ENCODE measurements around the gene NELL2.
"Not testable (repeated sequence)": the region's sequence is repeated elsewhere in the genome, so short reads cannot be mapped to it uniquely, and the experiment has no call there.

The NELL2 gene

DNA sequence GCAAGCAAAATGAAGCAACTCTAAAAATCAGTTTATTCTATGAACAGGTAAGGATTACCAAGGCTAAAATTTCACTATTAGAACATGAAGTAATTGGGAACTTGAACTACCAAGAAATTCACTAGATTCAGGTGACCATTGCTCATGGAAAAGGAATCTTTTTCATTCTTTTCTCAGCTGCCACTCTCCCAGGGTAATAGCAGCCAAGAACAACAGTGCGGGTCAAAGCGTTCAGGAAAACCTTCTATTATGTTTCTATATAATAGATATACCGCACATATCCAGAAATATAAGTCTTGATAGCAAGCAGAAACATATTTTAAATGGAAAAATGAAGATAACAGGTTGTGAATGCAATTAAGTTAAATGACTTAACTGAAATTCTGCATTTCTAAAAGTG lies 125.6 kb downstream of the NELL2 start:
- TF ChIP-seq, protein P1, sequence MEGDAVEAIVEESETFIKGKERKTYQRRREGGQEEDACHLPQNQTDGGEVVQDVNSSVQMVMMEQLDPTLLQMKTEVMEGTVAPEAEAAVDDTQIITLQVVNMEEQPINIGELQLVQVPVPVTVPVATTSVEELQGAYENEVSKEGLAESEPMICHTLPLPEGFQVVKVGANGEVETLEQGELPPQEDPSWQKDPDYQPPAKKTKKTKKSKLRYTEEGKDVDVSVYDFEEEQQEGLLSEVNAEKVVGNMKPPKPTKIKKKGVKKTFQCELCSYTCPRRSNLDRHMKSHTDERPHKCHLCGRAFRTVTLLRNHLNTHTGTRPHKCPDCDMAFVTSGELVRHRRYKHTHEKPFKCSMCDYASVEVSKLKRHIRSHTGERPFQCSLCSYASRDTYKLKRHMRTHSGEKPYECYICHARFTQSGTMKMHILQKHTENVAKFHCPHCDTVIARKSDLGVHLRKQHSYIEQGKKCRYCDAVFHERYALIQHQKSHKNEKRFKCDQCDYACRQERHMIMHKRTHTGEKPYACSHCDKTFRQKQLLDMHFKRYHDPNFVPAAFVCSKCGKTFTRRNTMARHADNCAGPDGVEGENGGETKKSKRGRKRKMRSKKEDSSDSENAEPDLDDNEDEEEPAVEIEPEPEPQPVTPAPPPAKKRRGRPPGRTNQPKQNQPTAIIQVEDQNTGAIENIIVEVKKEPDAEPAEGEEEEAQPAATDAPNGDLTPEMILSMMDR (conservative IDR thresholded peaks at IDR 0.05): no peak
- TF ChIP-seq ZFX (IDR thresholded peaks at IDR 0.05): no peak
- H3K27ac ChIP-seq: no peak overlapping the region

DNA sequence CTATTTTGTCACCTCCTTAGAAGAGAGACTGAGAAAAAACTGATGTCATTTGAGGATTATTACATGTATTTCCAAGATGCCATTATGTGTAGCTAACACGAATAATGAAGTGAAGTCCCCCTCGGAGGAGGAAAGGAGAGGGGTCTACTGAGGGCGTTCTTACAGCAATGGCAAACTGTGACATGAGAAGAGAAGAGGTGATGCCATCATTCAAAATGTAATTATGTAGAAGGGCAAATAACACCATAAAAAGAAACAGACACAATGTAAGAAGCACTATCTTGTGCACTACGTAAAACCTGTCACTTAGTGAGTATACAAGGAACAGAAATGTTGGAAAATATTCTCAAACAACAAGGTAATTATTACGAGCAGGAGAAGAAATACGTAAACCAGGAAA lies 126.5 kb downstream of the NELL2 start:
- no peak overlapping the region for H3K27ac ChIP-seq
- TF ChIP-seq, protein P1 (conservative IDR thresholded peaks at IDR 0.05): no peak
- TF ChIP-seq ZFX (IDR thresholded peaks at IDR 0.05): no peak

DNA sequence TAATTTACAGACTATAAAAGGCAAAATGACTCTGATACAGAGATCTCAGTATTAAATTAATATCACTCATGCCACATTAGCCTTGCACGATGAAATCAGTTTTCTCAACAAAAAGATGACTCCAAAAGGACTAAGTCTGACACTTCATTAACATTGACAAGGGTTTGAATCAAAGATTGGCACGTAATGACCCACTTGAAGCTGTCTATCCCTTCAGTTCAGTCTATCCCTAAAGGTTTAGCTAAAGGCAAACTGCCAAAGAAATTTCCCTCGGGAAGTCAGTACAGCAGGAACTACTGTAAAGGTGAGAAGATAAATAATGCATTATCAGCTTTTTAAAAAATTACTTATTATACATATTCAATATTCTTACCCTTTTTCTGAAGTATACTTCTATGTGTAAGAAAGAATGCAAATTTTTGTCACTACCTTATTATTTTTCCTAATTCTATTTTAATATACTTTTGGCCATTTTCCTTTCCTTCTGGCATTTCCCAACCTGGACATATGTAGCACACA lies 127.1 kb downstream of the NELL2 start:
- H3K27ac ChIP-seq: no peak overlapping the region
- TF ChIP-seq, protein P1 (conservative IDR thresholded peaks at IDR 0.05): no peak
- TF ChIP-seq ZFX (IDR thresholded peaks at IDR 0.05): no peak

DNA sequence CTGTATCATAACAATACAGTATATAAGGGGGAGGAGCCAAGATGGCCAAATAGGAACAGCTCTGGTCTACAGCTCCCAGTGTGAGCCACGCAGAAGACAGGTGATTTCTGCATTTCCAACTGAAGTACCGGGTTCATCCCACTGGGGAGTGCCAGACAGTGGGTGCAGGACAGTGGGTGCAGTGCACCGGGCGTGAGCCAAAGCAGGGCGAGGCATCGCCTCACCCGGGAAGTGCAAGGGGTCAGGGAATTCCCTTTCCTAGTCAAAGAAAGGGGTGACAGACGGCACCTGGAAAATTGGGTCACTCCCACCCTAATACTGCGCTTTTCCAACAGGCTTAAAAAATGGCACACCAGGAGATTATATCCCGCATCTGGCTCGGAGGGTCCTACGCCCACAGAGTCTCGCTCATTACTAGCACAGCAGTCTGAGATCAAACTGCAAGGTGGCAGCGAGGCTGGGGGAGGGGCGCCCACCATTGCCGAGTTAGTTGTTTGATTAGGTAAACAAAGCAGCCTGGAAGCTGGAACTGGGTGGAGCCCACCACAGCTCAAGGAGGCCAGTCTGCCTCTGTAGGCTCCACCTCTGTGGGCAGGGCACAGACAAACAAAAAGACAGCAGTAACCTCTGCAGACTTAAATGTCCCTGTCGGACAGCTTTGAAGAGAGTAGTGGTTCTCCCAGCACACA lies 134.7 kb downstream of the NELL2 start:
- not testable (repeated sequence) for H3K27ac ChIP-seq

DNA sequence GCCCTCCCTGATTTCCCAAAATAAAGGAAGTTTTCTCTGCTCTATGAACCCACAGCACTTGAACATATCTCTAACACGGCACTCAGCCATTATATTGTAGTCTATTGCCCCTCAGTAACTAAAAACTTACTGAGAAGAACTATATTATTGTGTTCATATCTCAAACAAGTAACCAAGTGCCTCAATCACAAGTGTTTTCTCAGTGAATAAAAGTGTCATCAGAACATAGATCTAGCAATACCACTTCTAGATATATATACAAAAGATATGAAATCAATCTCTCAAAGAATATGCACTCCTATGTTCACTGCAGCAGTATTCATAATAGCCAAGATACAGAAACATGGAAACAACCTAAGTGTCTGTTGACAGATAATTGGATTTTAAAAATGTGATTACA lies 138.1 kb downstream of the NELL2 start:
- no peak overlapping the region for H3K27ac ChIP-seq
- TF ChIP-seq, protein P1 (conservative IDR thresholded peaks at IDR 0.05): no peak
- no peak for TF ChIP-seq ZFX (IDR thresholded peaks at IDR 0.05)

DNA sequence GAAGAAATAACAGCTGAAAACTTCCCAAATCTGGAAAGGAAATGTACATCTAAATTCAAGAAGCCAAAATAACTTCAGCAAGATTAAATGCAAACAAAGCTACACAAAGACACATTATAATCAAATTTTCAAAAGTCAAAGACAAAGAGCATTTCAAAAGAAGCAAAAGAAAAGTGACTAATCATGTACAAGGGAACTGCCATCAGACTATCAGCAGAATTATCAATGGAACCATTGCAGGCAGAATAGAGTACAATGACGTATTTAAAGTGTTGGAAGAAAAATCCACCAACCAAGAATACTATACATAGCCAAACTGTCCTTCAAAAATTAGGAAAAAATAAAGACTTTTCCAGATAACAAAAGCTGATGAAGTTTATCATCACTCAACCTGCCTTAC lies 147.5 kb downstream of the NELL2 start:
- H3K27ac ChIP-seq: no peak overlapping the region

DNA sequence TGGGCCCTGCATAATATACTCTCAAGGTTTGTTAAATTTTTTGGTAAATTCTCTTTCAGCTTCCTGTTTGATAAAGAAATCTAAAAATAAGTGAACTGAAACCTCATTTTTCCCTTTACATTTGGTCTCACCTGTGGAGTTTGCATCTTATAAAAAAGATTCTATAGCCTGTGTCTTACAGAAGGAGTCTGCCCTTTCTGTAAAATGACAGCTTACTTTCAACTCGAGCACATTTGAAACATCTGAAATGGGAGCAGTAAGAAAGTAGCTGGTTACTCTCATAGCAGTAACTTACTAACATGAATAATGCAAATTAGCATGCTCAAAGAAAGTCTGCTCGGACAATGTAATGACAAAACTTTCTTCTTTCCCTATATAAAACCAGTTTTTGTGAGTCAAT lies 155.8 kb downstream of the NELL2 start:
- TF ChIP-seq ZFX (IDR thresholded peaks at IDR 0.05): no peak
- TF ChIP-seq, protein P1 (conservative IDR thresholded peaks at IDR 0.05): no peak

More for the DNA sequence above, 147.5 kb downstream of the NELL2 start:
- no peak for TF ChIP-seq ZFX (IDR thresholded peaks at IDR 0.05)

DNA sequence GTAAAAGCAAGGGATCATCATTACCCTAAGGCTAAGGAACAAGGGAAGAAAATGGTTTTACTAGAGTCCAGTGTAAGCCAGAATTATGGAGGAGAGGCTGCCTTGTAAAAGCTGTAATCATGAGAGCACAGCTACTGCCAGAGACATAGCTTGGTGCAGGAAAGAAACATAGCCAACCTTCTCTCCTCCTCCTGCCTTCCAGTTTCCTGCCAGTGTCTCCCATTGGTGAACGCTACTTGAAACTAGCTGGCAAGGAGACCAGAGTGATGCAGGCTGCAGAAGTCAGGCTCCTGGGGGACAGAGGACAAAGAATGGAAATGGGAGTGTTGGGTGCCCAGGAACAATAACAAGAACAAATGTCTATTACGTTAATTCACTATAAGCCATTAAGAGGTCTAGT lies 158.5 kb downstream of the NELL2 start:
- H3K27ac ChIP-seq: no peak overlapping the region
- TF ChIP-seq, protein P1 (conservative IDR thresholded peaks at IDR 0.05): no peak
- TF ChIP-seq ZFX (IDR thresholded peaks at IDR 0.05): no peak

More for the DNA sequence above, 155.8 kb downstream of the NELL2 start:
- no peak overlapping the region for H3K27ac ChIP-seq
